Neural cell (in vitro differentiated cells): Measurements from ENCODE around the gene PCDHGA5. TPM values are rescaled to one million over a fixed set of nuclear protein-coding genes. Genes with fewer than 3 reads are reported as not detected.

Experiments
- H2AFZ ChIP-seq: fragments of 200-600, 300-800 bp; sonication (generic), shearing (Covaris generic); 2 replicates; pipeline ENCODE4 v1.6.0; 2014; ENCODE audit warnings: low read depth, mild to moderate bottlenecking, antibody characterized with exemption, low read length, moderate library complexity
- H3F3A ChIP-seq: fragments of 200-600 bp; shearing (Covaris generic); 2 replicates; pipeline ENCODE4 v1.6.1; 2016; ENCODE audit warnings: mild to moderate bottlenecking, moderate library complexity, mixed read lengths, antibody characterized with exemption, low read length; ENCODE audit not compliant: insufficient read depth, poor library complexity, severe bottlenecking
- H3K27ac ChIP-seq: fragments of 200-600, 300-800 bp; sonication (generic), shearing (Covaris generic); 2 replicates; pipeline ENCODE4 v1.5.1; 2014; ENCODE audit warnings: mild to moderate bottlenecking, low read length, moderate library complexity
- H3K27me3 ChIP-seq: fragments of 300-800, 200-600 bp; sonication (generic), shearing (Covaris generic); 2 replicates; pipeline ENCODE4 v1.6.0; 2014; ENCODE audit warnings: mild to moderate bottlenecking, low read depth, low read length, moderate library complexity; ENCODE audit not compliant: insufficient read depth
- H3K36me3 ChIP-seq: fragments of 300-800, 200-600 bp; sonication (generic), shearing (Covaris generic); 2 replicates; pipeline ENCODE4 v1.5.1; 2014; ENCODE audit warnings: mild to moderate bottlenecking, antibody characterized with exemption, low read length, moderate library complexity; ENCODE audit not compliant: insufficient read depth
- H3K4me2 ChIP-seq: fragments of 300-800, 200-600 bp; sonication (generic), shearing (Covaris generic); 2 replicates; pipeline ENCODE4 v1.6.0; 2014; ENCODE audit warnings: mild to moderate bottlenecking, low read length
- H3K4me3 ChIP-seq: fragments of 300-800, 200-600 bp; sonication (generic), shearing (Covaris generic); 2 replicates; pipeline ENCODE4 v1.5.1; 2014; ENCODE audit warnings: mild to moderate bottlenecking, low read length, moderate library complexity
- H3K79me2 ChIP-seq: fragments of 200-600 bp; shearing (Covaris generic); replicated peaks from 2 replicates; pipeline ENCODE4 v1.6.0; 2014; ENCODE audit warnings: mild to moderate bottlenecking, low read length, moderate library complexity; ENCODE audit not compliant: insufficient read depth
- H3K9ac ChIP-seq: fragments of 300-800, 200-600 bp; sonication (generic), shearing (Covaris generic); 2 replicates; pipeline ENCODE4 v1.6.1; 2016; ENCODE audit warnings: mild to moderate bottlenecking, low read length, mixed read lengths
- H3K9me2 ChIP-seq: fragments of 200-600 bp; shearing (Covaris generic); 2 replicates; pipeline ENCODE4 v1.6.1; 2016; ENCODE audit warnings: mild to moderate bottlenecking, low read length, mixed read lengths; ENCODE audit not compliant: insufficient read depth
- H3K9me3 ChIP-seq: fragments of 200-600, 300-800 bp; sonication (generic), shearing (Covaris generic); 2 replicates; pipeline ENCODE4 v1.6.1; 2016; ENCODE audit warnings: mild to moderate bottlenecking, mixed run types, low read length, moderate library complexity, mixed read lengths
- H4K20me1 ChIP-seq: fragments of 200-600 bp; shearing (Covaris generic); 2 replicates; pipeline ENCODE4 v1.6.1; 2016; ENCODE audit warnings: mild to moderate bottlenecking, mixed run types; ENCODE audit not compliant: insufficient read depth
- EP300 ChIP-seq: fragments of 450-650 bp; conservative IDR thresholded peaks from 2 replicates; pipeline ENCODE4 v1.6.1; 2014; ENCODE audit warnings: antibody characterized with exemption, mild to moderate bottlenecking, moderate library complexity; ENCODE audit not compliant: poor library complexity, severe bottlenecking
- EZH2 ChIP-seq: fragments of 200-600, 300-800 bp; shearing (Covaris generic), sonication (generic); IDR thresholded peaks from 2 replicates; pipeline ENCODE4 v1.6.1; 2014; ENCODE audit warnings: antibody characterized with exemption, low read length, borderline replicate concordance, mild to moderate bottlenecking; ENCODE audit not compliant: insufficient read depth, poor library complexity, severe bottlenecking
- MXI1 ChIP-seq: fragments of 450-650 bp; conservative IDR thresholded peaks from 2 replicates; pipeline ENCODE4 v1.6.1; 2014; ENCODE audit warnings: antibody characterized with exemption, mild to moderate bottlenecking; ENCODE audit not compliant: poor library complexity, severe bottlenecking
- POLR2AphosphoS5 ChIP-seq: IDR thresholded peaks from 2 replicates; pipeline ENCODE4 v1.6.1; 2012
- RAD21 ChIP-seq: fragments of 450-650 bp; conservative IDR thresholded peaks from 2 replicates; pipeline ENCODE4 v1.6.1; 2014; ENCODE audit warnings: antibody characterized with exemption, mild to moderate bottlenecking, moderate library complexity
- SMC3 ChIP-seq: fragments of 450-650 bp; conservative IDR thresholded peaks from 2 replicates; pipeline ENCODE4 v1.6.1; 2014; ENCODE audit warnings: antibody characterized with exemption, mild to moderate bottlenecking, moderate library complexity; ENCODE audit not compliant: poor library complexity
- TAF1 ChIP-seq: IDR thresholded peaks from 2 replicates; pipeline ENCODE4 v1.6.1; 2012; ENCODE audit warnings: low read depth
- polyA plus RNA-seq: library from polyadenylated mRNA; depleted of rRNA; stranded (reverse); fragments of >200 nt; gene quantifications from 2 replicates; pipeline ENCODE4 v1.2.3, GENCODE V29; 2014
- TF ChIP-seq, protein P1 (sequence below): fragments of 450-650 bp; IDR thresholded peaks from 2 replicates; pipeline ENCODE4 v1.5.1; 2014; ENCODE audit warnings: antibody characterized with exemption, mild to moderate bottlenecking, moderate library complexity; ENCODE audit not compliant: poor library complexity, severe bottlenecking
- TF ChIP-seq, protein P2 (sequence below): IDR thresholded peaks from 2 replicates; pipeline ENCODE4 v1.6.1; 2012; ENCODE audit warnings: borderline replicate concordance

PCDHGA5 gene
- polyA plus RNA-seq, 1 donor from 2014 or later: 0.25 TPM

DNA sequence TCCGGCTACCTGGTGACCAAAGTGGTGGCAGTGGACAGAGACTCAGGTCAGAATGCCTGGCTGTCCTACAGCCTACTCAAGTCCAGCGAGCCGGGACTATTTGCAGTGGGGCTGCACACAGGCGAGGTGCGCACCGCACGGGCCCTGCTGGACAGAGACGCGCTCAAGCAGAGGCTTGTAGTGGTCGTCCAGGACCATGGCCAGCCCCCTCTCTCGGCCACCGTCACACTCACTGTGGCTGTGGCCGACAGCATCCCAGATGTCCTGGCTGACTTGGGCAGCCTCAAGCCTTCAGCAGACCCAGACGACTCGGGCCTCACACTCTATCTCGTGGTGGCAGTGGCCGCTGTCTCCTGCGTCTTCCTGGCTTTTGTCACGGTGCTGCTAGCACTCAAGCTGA lies 7.0 kb upstream of the PCDHGA5 start:
- Histone ChIP-seq H3K9me3 (peaks cover 37% of the 10 kb centered on the region), H3K27me3 (no peaks in the 10 kb centered on the region), H3K4me3 (no peak overlapping the region), H3K9me2 (no peaks in the 10 kb centered on the region), H4K20me1 (no peaks in the 10 kb centered on the region), H3F3A (no peaks in the 10 kb centered on the region), H3K36me3 (no peaks in the 10 kb centered on the region), H3K9ac (no peak overlapping the region), H3K27ac (no peak overlapping the region), H3K79me2 (no peaks in the 10 kb centered on the region), H3K4me2 (no peak overlapping the region), H2AFZ (no peak overlapping the region)
- TF ChIP-seq MXI1: no peak
- TF ChIP-seq, protein P1, sequence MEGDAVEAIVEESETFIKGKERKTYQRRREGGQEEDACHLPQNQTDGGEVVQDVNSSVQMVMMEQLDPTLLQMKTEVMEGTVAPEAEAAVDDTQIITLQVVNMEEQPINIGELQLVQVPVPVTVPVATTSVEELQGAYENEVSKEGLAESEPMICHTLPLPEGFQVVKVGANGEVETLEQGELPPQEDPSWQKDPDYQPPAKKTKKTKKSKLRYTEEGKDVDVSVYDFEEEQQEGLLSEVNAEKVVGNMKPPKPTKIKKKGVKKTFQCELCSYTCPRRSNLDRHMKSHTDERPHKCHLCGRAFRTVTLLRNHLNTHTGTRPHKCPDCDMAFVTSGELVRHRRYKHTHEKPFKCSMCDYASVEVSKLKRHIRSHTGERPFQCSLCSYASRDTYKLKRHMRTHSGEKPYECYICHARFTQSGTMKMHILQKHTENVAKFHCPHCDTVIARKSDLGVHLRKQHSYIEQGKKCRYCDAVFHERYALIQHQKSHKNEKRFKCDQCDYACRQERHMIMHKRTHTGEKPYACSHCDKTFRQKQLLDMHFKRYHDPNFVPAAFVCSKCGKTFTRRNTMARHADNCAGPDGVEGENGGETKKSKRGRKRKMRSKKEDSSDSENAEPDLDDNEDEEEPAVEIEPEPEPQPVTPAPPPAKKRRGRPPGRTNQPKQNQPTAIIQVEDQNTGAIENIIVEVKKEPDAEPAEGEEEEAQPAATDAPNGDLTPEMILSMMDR: no peak
- TF ChIP-seq POLR2AphosphoS5: no peak
- TF ChIP-seq EP300: no peak
- TF ChIP-seq SMC3: no peak
- no peak for TF ChIP-seq EZH2
- no peak for TF ChIP-seq RAD21
- TF ChIP-seq, protein P2, sequence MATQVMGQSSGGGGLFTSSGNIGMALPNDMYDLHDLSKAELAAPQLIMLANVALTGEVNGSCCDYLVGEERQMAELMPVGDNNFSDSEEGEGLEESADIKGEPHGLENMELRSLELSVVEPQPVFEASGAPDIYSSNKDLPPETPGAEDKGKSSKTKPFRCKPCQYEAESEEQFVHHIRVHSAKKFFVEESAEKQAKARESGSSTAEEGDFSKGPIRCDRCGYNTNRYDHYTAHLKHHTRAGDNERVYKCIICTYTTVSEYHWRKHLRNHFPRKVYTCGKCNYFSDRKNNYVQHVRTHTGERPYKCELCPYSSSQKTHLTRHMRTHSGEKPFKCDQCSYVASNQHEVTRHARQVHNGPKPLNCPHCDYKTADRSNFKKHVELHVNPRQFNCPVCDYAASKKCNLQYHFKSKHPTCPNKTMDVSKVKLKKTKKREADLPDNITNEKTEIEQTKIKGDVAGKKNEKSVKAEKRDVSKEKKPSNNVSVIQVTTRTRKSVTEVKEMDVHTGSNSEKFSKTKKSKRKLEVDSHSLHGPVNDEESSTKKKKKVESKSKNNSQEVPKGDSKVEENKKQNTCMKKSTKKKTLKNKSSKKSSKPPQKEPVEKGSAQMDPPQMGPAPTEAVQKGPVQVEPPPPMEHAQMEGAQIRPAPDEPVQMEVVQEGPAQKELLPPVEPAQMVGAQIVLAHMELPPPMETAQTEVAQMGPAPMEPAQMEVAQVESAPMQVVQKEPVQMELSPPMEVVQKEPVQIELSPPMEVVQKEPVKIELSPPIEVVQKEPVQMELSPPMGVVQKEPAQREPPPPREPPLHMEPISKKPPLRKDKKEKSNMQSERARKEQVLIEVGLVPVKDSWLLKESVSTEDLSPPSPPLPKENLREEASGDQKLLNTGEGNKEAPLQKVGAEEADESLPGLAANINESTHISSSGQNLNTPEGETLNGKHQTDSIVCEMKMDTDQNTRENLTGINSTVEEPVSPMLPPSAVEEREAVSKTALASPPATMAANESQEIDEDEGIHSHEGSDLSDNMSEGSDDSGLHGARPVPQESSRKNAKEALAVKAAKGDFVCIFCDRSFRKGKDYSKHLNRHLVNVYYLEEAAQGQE: no peak
- no peak for TF ChIP-seq TAF1

DNA sequence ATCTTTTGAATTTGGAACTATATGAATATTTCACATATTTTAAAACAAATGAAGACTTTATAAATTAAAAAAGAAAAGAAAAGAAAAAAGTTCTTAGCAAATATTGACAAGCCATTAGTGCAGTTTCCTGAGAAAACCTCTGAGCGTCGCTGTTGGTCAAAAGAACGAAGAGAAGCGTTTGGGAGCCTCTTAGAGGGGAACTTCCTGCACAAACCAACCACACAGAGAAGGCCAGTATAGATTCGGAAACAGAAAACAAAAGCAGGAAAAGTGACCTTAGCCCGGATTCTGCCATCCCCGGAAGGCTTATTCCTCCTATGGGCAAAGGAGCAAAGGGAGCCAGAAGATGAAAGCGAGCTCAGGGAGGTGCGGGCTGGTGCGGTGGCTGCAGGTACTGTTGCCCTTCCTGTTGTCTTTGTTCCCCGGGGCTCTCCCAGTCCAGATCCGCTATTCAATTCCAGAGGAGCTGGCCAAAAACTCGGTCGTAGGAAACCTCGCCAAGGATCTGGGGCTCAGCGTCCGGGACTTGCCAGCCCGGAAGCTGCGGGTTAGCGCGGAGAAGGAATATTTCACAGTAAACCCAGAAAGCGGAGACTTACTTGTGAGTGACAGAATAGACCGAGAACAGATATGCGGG lies 4.1 kb upstream of the PCDHGA5 start, which contains the start of gene PCDHGB2:
Gene PCDHGB2, plus strand, starts transcription at position 205 of the 637 bp plus-strand sequence. Its CDS starts 142 bp downstream, at position 347.
- Histone ChIP-seq H2AFZ (no peak within 1 kb of the TSS), H3K9me2 (no peaks in the 10 kb centered on the region), H3K4me2 (no peak within 1 kb of the TSS), H3K36me3 (no peaks in the 10 kb centered on the region), H4K20me1 (no peaks in the 10 kb centered on the region), H3K27ac (no peak within 1 kb of the TSS), H3K9me3 (peaks cover 48% of the 10 kb centered on the region), H3F3A (no peaks in the 10 kb centered on the region), H3K9ac (no peak within 1 kb of the TSS), H3K79me2 (no peaks in the 10 kb centered on the region), H3K27me3 (no peaks in the 10 kb centered on the region), H3K4me3 (no peak within 1 kb of the TSS)
- TF ChIP-seq POLR2AphosphoS5 (no peak), RAD21 (no peak), EP300 (no peak), TAF1 (no peak)
- TF ChIP-seq, protein P2: no peak
- TF ChIP-seq, protein P1: no peak
